8988T (cell line): ENCODE data around the gene ZNF710.
A peak's percentile ranks its signal among the peaks of the same experiment; 100 is the strongest.
"Not testable (repeated sequence)": the region's sequence is repeated elsewhere in the genome, so short reads cannot be mapped to it uniquely, and the experiment has no call there.

Experiments
- DNase-seq: peaks from one replicate; pipeline ENCODE4 v3.0.0; 2011

Gene ZNF710

DNA sequence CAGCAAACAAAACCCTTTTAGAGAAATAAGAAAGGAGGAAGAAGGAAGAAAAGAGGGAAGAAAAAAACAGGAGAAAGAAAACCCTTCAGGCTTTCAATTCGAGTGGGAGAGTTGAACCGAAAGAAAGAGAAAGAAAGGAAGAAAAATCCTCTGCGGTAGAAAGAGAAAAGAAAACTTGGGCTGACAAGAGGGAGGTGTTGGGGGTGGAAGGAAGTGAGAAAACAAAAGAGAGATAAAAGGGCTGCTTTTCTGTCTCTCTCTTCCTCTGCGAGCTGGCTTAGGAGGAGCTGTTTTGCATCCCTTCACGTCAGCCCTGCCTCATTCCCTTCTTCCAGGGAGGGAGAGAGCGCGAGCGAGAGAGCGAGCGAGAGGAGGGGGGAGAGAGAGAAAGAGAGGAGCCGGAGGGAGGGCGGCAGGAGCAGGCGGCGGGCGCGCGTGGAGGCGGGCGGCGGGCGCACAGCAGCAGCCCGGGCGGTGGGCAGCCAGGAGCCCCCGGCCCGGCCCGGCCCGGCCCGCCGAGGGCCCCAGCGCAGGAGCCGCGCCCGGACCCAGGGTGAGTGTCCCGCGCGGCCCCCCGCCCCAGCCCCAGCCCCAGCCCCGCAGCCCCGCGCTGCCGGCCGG is at the start of gene ZNF710:
ZNF710 (plus strand) TSS at position 263 of the 621 bp plus-strand sequence. CDS start 65,814 bp downstream, outside the sequence.
- peak; percentile 85 for DNase-seq

DNA sequence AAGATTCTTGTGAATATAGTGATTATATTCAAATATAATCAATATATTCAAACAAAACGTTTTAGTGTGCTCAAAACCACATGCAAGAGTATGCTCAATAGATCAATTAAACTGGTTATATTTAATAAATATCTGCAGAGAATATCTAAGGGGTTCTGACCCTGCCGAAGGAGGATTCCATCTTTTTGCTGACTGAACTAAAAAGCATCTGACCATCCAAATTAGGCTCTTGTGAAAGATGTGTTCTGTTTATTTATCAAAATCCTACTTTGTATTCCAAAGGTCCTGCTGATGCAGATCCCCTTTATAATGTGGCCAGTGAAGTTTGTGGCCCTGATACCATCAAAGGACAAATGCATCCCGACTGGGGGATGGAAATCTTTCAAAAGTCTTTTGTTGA is 46.6 kb upstream of the ZNF710 start:
- DNase-seq = no peak

GRCh38 chr15:89955449-89955998 is 45.6 kb upstream of the ZNF710 start:
- not testable (repeated sequence) for DNase-seq

- DNase-seq = no peak
These were observed 42.9 kb upstream of the ZNF710 start for GRCh38 chr15:89958107-89958805.

GRCh38 chr15:89963301-89964231 is 37.6 kb upstream of the ZNF710 start:
- no peak for DNase-seq

GRCh38 chr15:89964232-89964954 is 36.7 kb upstream of the ZNF710 start:
- DNase-seq = no peak

- no peak for DNase-seq
These were observed 33.2 kb upstream of the ZNF710 start for GRCh38 chr15:89967881-89968280.

- DNase-seq = peak; percentile 55
These were observed 29.5 kb upstream of the ZNF710 start for GRCh38 chr15:89971592-89971997.

DNA sequence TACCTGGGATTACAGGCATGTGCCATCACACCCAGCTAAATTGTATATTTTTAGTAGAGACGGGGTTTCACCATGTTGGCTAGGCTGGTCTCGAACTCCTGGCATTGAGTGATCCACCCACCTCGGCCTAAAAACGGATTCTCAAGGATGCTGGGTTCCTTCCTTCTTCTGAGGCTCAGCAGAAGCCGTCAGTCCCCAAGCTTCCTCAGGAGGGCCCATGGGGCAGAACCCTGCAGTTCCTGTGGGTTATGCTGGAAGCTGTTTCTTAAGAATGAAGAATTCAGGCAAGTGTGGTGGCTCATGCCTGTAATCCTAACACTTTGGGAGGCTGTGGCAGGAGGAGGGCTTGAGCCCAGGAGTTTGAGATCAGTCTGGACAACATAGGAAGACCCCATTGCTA is 29.0 kb upstream of the ZNF710 start:
- no peak for DNase-seq

DNA sequence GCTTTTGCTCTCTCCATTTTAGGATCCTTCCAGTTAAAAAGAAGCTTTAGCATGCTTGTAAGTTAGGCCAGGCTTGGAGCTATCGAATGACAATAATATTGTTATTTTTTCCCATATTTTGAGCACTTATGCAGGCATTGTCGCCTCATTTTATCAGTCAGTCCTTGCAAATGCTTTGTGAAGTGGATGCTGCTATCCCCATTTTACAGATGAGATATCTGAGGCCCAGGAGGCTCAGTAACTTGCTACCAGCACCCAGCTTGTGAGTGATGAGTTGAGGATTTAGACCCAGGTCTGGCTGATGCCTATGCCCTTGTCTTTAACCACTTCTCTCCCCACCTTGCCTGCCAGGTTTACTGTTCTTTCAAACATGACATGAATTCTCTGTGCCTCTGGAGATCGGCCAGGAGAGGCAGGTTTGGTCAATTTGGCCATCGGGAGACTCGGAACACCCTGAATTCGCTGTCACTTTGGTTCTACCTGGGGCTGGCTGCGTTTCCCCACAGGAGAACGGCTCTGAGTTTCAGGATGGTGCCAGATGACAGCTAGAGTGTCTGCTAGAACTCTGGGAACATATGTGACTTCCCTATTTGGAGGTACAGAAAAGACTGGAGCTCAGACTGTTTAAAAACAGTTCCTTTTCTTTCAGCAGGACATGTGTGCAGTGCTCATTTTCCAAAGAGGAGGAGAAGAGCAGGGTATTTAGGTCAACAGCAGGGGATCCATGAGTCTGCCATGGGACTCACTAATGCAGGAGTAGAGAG is 25.5 kb upstream of the ZNF710 start:
- no peak for DNase-seq

DNA sequence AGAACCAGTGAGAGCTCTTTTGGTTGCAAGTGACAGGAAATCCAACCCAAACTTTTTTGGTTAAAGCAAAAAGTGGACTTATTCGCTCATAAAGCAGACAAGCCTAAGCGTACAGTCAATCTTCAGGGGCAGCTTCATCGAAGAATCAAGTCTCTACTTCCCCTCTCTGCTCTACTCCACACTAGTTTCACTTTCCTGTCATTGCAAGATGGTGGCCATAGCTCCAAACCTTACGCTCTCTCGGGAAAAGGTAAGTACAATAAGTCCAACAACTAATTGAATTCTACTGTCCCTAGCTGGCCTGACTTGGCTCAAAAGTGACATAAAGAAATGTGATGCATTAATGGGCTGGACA is 24.9 kb upstream of the ZNF710 start:
- DNase-seq = no peak

- not testable (repeated sequence) for DNase-seq
These were observed 23.3 kb upstream of the ZNF710 start for GRCh38 chr15:89977836-89978235.

DNA sequence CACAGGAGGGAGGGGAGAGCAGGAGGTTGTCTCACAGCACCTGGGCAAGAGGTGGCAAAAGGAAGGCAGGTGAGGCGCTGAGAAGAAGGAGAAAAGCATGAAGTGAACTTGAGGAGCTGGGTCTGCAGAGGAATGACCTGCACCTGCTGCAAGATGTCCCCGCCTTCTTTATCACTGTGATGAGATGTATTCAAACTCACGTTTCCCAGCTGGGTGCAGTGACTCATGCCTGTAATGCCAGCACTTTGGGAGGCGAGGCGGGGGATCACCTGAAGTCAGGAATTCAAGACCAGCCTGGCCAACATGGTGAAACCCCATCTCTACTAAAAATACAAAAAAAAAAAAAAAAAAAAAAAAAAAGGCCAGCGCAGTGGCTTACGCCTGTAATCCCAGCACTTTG is 22.2 kb upstream of the ZNF710 start:
- DNase-seq = no peak

DNA sequence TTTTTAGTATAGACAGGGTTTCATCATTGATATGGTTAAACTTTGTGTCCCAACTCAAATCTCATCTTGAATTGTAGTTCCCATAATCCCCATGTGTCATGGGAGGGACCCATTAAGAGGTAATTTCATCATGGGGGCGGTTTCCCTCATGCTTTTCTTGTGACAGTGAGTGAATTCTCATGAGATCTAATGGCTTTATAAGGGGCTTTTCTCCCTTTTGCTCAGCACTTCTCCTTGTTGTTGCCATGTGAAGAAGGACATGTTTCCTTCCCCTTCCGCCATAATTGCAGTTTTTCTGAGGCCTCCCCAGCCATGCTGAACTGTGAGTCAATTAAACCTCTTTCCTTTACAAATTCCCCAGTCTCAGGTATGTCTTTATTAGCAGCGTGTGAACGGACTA is 20.2 kb upstream of the ZNF710 start:
- DNase-seq = no peak

DNA sequence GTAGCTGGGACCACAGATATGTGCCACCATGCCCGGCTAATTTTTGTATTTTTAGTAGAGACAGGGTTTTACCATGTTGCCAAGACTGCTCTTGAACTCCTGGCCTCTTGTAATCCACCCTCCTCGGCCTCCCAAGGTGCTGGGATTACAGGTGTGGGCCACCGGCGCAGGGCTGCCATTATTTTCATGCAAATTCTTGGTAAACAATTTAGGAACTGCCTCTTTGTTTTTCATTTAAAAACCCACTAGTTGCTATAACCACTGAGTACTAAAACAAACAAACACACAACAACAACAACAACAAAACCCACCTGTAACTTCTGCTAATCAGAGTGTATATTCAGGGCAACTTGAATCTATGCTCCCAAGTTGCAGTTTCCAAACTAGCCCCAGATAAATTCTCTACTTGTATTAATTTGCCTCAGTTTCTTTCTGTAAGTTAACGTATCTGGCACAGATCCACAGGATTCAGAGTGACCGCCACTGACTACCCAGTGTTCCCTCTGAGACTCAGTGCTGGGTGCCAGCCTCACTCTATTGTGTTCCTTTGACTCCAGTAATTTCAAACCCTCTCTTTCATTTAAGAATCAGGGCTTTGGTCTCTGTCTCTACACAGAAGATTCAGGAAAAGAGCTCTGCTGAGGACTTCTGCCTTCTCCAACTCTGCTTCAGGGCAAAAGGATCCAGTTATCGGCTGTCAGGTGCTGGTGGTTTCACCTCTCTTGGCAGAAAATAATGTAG is 18.6 kb upstream of the ZNF710 start:
- DNase-seq = no peak

DNA sequence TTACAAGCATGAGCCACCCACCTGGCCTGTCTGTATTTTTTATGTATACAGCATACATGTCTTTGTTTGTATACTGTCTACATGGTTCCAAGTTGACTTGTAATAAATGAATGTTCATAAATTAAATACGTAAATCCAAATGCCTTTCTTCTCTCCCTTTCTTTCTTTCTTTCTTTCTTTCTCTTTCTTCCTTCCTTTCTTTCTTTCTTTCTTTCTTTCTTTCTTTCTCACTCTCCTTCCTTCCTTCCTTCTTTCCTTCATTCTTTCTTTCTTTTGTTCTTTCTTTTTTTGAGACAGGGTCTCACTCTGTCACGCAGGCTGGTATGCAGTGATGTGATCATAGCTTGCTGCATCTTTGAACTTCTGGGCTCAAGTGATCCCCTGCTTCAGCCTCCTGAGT is 17.1 kb upstream of the ZNF710 start:
- no peak for DNase-seq

GRCh38 chr15:89984421-89985010 is 16.6 kb upstream of the ZNF710 start:
- no peak for DNase-seq

DNA sequence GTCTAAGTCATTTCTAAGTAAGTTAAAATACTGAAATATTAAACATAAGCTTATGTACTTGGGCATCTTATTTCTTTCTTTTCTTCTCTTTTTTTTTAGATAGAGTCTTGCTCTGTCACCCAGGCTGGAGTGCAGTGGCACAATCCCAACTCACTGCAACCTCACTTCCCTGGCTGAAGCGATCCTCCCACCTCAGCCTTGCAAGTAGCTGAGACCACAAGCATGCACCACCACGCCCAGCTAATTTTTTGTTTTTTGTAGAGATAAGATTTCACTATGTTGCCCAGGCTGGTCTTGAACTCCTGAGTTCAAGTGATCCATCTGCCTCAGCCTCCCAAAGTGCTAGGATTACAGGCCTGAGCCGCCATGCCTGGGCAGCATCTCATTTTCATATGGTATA is 16.0 kb upstream of the ZNF710 start:
- no peak for DNase-seq

- DNase-seq = no peak
These were observed 9.8 kb upstream of the ZNF710 start for GRCh38 chr15:89991312-89991711.

- no peak for DNase-seq
These were observed 7.8 kb upstream of the ZNF710 start for GRCh38 chr15:89993349-89993748.

DNA sequence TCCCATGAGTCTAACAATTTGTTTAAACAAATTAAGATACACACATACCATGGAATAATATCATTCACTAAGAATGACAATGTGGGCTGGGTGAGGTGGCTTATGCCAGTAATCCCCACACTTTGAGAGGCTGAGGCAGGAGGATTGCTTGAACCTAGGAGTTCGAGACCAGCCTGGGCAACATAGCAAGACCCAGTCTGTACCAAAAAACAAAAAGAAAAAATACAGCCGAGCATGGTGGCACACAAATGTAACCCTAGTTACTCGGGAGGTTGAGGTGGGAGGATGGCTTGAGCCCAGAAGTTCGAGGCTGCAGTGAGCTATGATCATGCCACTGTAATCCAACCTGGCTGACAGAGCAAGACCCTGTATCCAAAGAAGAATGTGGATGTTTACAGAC is 4.0 kb upstream of the ZNF710 start:
- no peak for DNase-seq
